GM23338 (cell line): ENCODE data around the gene POU1F1. TPM values are rescaled to one million over a fixed set of nuclear protein-coding genes. Genes with fewer than 3 reads are reported as not detected.
A peak's percentile ranks its signal among the peaks of the same experiment; 100 is the strongest.

Experiments
- ATAC-seq: fragments of 200-7000 bp; cut with Tn5 transposase; 3 replicates; pipeline ENCODE4 v1.9.1; 2020
- DNase-seq: peaks from one replicate; pipeline ENCODE4 v3.0.0-alpha.2; 2015; ENCODE audit warnings: low spot score
- H2AFZ ChIP-seq: fragments of 200-600 bp; sonication (generic); 2 replicates; pipeline ENCODE4 v1.8.0; 2016; ENCODE audit warnings: antibody characterized with exemption, mild to moderate bottlenecking, moderate library complexity
- H3F3A ChIP-seq: fragments of 200-600 bp; sonication (generic); replicated peaks from 2 replicates; pipeline ENCODE4 v1.8.0; 2017; ENCODE audit warnings: antibody characterized with exemption, mixed run types, low read depth
- H3K27ac ChIP-seq: fragments of 200-600 bp; sonication (generic); 2 replicates; pipeline ENCODE4 v1.6.1; 2016; ENCODE audit warnings: low read depth
- H3K27me3 ChIP-seq: fragments of 200-600 bp; sonication (generic); 2 replicates; pipeline ENCODE4 v1.8.0; 2016; ENCODE audit warnings: mild to moderate bottlenecking, mixed run types, moderate library complexity; ENCODE audit not compliant: insufficient read depth
- H3K36me3 ChIP-seq: fragments of 200-600 bp; sonication (generic); 2 replicates; pipeline ENCODE4 v1.8.0; 2016; ENCODE audit warnings: mild to moderate bottlenecking; ENCODE audit not compliant: insufficient read depth
- H3K4me1 ChIP-seq: fragments of 200-600 bp; sonication (generic); 2 replicates; pipeline ENCODE4 v1.8.0; 2016; ENCODE audit warnings: mild to moderate bottlenecking, moderate library complexity; ENCODE audit not compliant: insufficient read depth
- H3K4me2 ChIP-seq: fragments of 200-600 bp; sonication (generic); 2 replicates; pipeline ENCODE4 v1.7.1; 2017; ENCODE audit warnings: mixed run types
- H3K4me3 ChIP-seq: fragments of 200-600 bp; sonication (generic); 2 replicates; pipeline ENCODE4 v1.6.1; 2016; ENCODE audit warnings: mixed run types
- H3K79me2 ChIP-seq: fragments of 200-600 bp; sonication (generic); replicated peaks from 2 replicates; pipeline ENCODE4 v1.8.0; 2017; ENCODE audit warnings: mild to moderate bottlenecking; ENCODE audit not compliant: insufficient read depth
- H3K9me2 ChIP-seq: fragments of 200-600 bp; sonication (generic); 2 replicates; pipeline ENCODE4 v1.8.0; 2017; ENCODE audit not compliant: insufficient read depth
- H4K20me1 ChIP-seq: fragments of 200-600 bp; sonication (generic); replicated peaks from 2 replicates; pipeline ENCODE4 v1.8.0; 2017; ENCODE audit warnings: mild to moderate bottlenecking; ENCODE audit not compliant: insufficient read depth
- H3K27ac Mint-ChIP-seq: 2 replicates; pipeline ENCODE4 v1.8.0; 2020; ENCODE audit warnings: inconsistent platforms, mild to moderate bottlenecking, moderate library complexity, mixed read lengths
- H3K27me3 Mint-ChIP-seq: 3 replicates; pipeline ENCODE4 v1.8.0; 2022; ENCODE audit warnings: low read depth, mild to moderate bottlenecking, moderate library complexity, mixed read lengths, inconsistent platforms; ENCODE audit not compliant: insufficient read depth, poor library complexity
- H3K36me3 Mint-ChIP-seq: 3 replicates; pipeline ENCODE4 v1.8.0; 2021; ENCODE audit warnings: low read depth, mild to moderate bottlenecking, inconsistent platforms, moderate library complexity, mixed read lengths
- H3K4me1 Mint-ChIP-seq: 3 replicates; pipeline ENCODE4 v1.8.0; 2020; ENCODE audit warnings: mild to moderate bottlenecking, inconsistent platforms, mixed read lengths
- H3K4me3 Mint-ChIP-seq: 3 replicates; pipeline ENCODE4 v1.8.0; 2021; ENCODE audit warnings: moderate library complexity, mild to moderate bottlenecking, inconsistent platforms, mixed read lengths
- H3K9me3 Mint-ChIP-seq: 3 replicates; pipeline ENCODE4 v1.8.0; 2020; ENCODE audit warnings: moderate library complexity, mild to moderate bottlenecking, inconsistent platforms, mixed read lengths
- CTCF ChIP-seq, 2 experiments: fragments of 200-600 bp in 1 of 2; sonication (generic) in 1 of 2; conservative IDR thresholded peaks; 2 replicates each; pipeline versions ENCODE4 v1.5.1 to v1.6.1; 2016 to 2017; ENCODE audit warnings: antibody characterized with exemption in 2 of 2, low read depth in 2 of 2, mild to moderate bottlenecking in 2 of 2, moderate library complexity in 1 of 2
- JUNB ChIP-seq: IDR thresholded peaks from one replicate; pipeline ENCODE4 v1.6.1; 2016; ENCODE audit warnings: antibody characterized with exemption; ENCODE audit not compliant: unreplicated experiment
- REST ChIP-seq: IDR thresholded peaks from one replicate; pipeline ENCODE4 v1.6.1; 2018; ENCODE audit warnings: antibody characterized with exemption; ENCODE audit not compliant: unreplicated experiment
- STAT1 ChIP-seq: IDR thresholded peaks from one replicate; pipeline ENCODE4 v1.6.1; 2016; ENCODE audit warnings: antibody characterized with exemption; ENCODE audit not compliant: unreplicated experiment
- polyA plus RNA-seq: library from polyadenylated mRNA; unstranded; fragments of >200 nt; fragmentation: Nextera tagmentation; extraction: Ambion mirVana; gene quantifications from 2 replicates; pipeline ENCODE4 v1.2.1, GENCODE V29; 2016
- total RNA-seq: library from RNA; depleted of rRNA; stranded (reverse); fragments of >200 nt; shearing (Covaris generic); gene quantifications from 2 replicates; pipeline ENCODE4 v1.2.3, GENCODE V29; 2014

POU1F1 gene
- total and polyA plus RNA-seq, 2 experiments from 2014 or later, result not detected

GRCh38 chr3:87261925-87262324 is 14.5 kb downstream of the POU1F1 start:
- Mint-ChIP-seq H3K4me3 (no peak overlapping the region), H3K9me3 (no peaks in the 10 kb centered on the region), H3K27me3 (no peaks in the 10 kb centered on the region), H3K27ac (peak overlapping the region; percentile 85), H3K36me3 (no peaks in the 10 kb centered on the region), H3K4me1 (peaks cover 14% of the 10 kb centered on the region; the same call in 2 of the 3 replicates)
- no peaks in the 10 kb centered on the region for H3K79me2 ChIP-seq
- peaks cover 18% of the 10 kb centered on the region; the same call in 1 of the 2 replicates for H3K4me1 ChIP-seq
- no peaks in the 10 kb centered on the region for H3K36me3 ChIP-seq
- H3K4me3 ChIP-seq, result no peak overlapping the region
- no peak overlapping the region for H3K27ac ChIP-seq
- H2AFZ ChIP-seq, result no peak overlapping the region
- no peaks in the 10 kb centered on the region for H3K27me3 ChIP-seq
- TF ChIP-seq JUNB (no peak), CTCF (conservative IDR thresholded peaks at IDR 0.05; ENCODE audit: low read depth in 2 of 2) (no peak)
- no peaks in the 10 kb centered on the region for H3F3A ChIP-seq
- ATAC-seq, result no peak
- no peaks in the 10 kb centered on the region for H3K9me2 ChIP-seq
- H4K20me1 ChIP-seq, result no peaks in the 10 kb centered on the region
- 0 out of 2 replicates have a peak overlapping the region, but pooled peaks have one; percentile 11 for H3K4me2 ChIP-seq
- DNase-seq, result no peak

GRCh38 chr3:87260270-87260669 is 16.1 kb downstream of the POU1F1 start:
- H2AFZ ChIP-seq, result no peak overlapping the region
- H3K27ac Mint-ChIP-seq, result no peak overlapping the region
- no peaks in the 10 kb centered on the region for H3K9me3 Mint-ChIP-seq
- no peaks in the 10 kb centered on the region for H3K79me2 ChIP-seq
- H3F3A ChIP-seq, result no peaks in the 10 kb centered on the region
- no peaks in the 10 kb centered on the region for H3K36me3 Mint-ChIP-seq
- H3K4me2 ChIP-seq, result no peak overlapping the region
- no peaks in the 10 kb centered on the region for H3K9me2 ChIP-seq
- no peaks in the 10 kb centered on the region for H3K27me3 ChIP-seq
- H3K27me3 Mint-ChIP-seq, result no peaks in the 10 kb centered on the region
- no peaks in the 10 kb centered on the region for H3K36me3 ChIP-seq
- no peaks in the 10 kb centered on the region for H4K20me1 ChIP-seq
- no peak overlapping the region for H3K4me3 ChIP-seq
- H3K4me3 Mint-ChIP-seq, result no peak overlapping the region
- peak; percentile 87 for DNase-seq
- peaks cover 14% of the 10 kb centered on the region; the same call in 2 of the 3 replicates for H3K4me1 Mint-ChIP-seq
- peak; percentile 36; the same call in 2 of the 3 replicates for ATAC-seq
- peaks cover 18% of the 10 kb centered on the region; the same call in 1 of the 2 replicates for H3K4me1 ChIP-seq
- peak; percentile 54 to 78 for TF ChIP-seq CTCF (conservative IDR thresholded peaks at IDR 0.05; ENCODE audit: low read depth in 2 of 2)
- TF ChIP-seq REST, result no peak
- TF ChIP-seq STAT1, result no peak
- TF ChIP-seq JUNB, result no peak
- no peak overlapping the region for H3K27ac ChIP-seq
